GM12891 (cell line): ENCODE results near the gene SLC2A9.

Source experiments
- PAX5 ChIP-seq: IDR thresholded peaks from 2 replicates; pipeline ENCODE4 v1.6.1; 2011; ENCODE audit warnings: low read length, moderate library complexity, mild to moderate bottlenecking; ENCODE audit not compliant: insufficient read depth, severe bottlenecking
- POLR2A ChIP-seq: IDR thresholded peaks from 2 replicates; pipeline ENCODE4 v1.6.1; 2011; ENCODE audit warnings: low read depth, low read length, control low read depth
- POLR2AphosphoS5 ChIP-seq: IDR thresholded peaks from 2 replicates; pipeline ENCODE4 v1.6.1; 2011; ENCODE audit warnings: low read depth, low read length, control low read depth
- SPI1 ChIP-seq: IDR thresholded peaks from 2 replicates; pipeline ENCODE4 v1.6.1; 2011; ENCODE audit warnings: low read depth, low read length, control low read depth

- no peak for TF ChIP-seq POLR2A
- TF ChIP-seq POLR2AphosphoS5: no peak
- TF ChIP-seq PAX5: no peak
- no peak for TF ChIP-seq SPI1
Observed at GRCh38 chr4:10045481-10045880, 24.2 kb upstream of the SLC2A9 start.
